HEK293 (cell line): ENCODE data around the gene ZDHHC14.
A peak's percentile ranks its signal among the peaks of the same experiment; 100 is the strongest.

Experiments
- CTCF ChIA-PET: fragments of 350-600 bp; formaldehyde crosslinking; extraction: SDS; loops from one replicate; lab custom pipeline; 2021; ENCODE audit warnings: antibody characterized with exemption; lab: Yijun Ruan, JAX
- POLR2A ChIA-PET: fragments of 300-600 bp; formaldehyde crosslinking; extraction: SDS; loops from one replicate; lab custom pipeline; 2020; ENCODE audit warnings: antibody characterized with exemption, inconsistent platforms; lab: Yijun Ruan, JAX
- H3K27ac ChIP-seq: fragments of 200-500 bp; sonication (Bioruptor generic); 2 replicates; pipeline ENCODE4 v1.5.1; 2014; ENCODE audit warnings: low read depth, low read length, control low read depth, inconsistent platforms; ENCODE audit errors: extremely low read depth
- H3K36me3 ChIP-seq, 2 experiments: fragments of 200-500 bp in 1 of 2; sonication (Bioruptor generic) in 1 of 2; 1 replicate in 1 of 2; 2 replicates in 1 of 2; pipeline ENCODE4 v1.5.1; 2014 to 2017; ENCODE audit warnings: inconsistent platforms in 2 of 2, low read length in 2 of 2; ENCODE audit not compliant: control insufficient read depth in 2 of 2, insufficient read depth in 1 of 2
- H3K4me1 ChIP-seq: fragments of 200-500 bp; sonication (Bioruptor generic); 2 replicates; pipeline ENCODE4 v1.5.1; 2014; ENCODE audit warnings: mild to moderate bottlenecking, low read length, inconsistent platforms; ENCODE audit not compliant: control insufficient read depth, insufficient read depth
- H3K4me3 ChIP-seq: 2 replicates; pipeline ENCODE4 v1.5.1; 2011; ENCODE audit warnings: low read depth, mild to moderate bottlenecking, control low read depth, low read length, moderate library complexity
- H3K9me3 ChIP-seq: fragments of 200-500 bp; sonication (Bioruptor generic); 2 replicates; pipeline ENCODE4 v1.5.1; 2014; ENCODE audit warnings: low read depth, low read length, inconsistent platforms; ENCODE audit not compliant: control insufficient read depth, insufficient read depth
- EGR2 ChIP-seq: fragments of 450-650 bp; formaldehyde crosslinking; IDR thresholded peaks from 2 replicates; pipeline ENCODE4 v1.5.1; 2016; ENCODE audit warnings: low read depth, missing biosample characterization, missing genetic modification characterization
- KLF16 ChIP-seq: fragments of 450-650 bp; formaldehyde crosslinking; IDR thresholded peaks from 2 replicates; pipeline ENCODE4 v1.5.1; 2017; ENCODE audit warnings: missing biosample characterization, missing genetic modification characterization
- KLF17 ChIP-seq: fragments of 450-650 bp; formaldehyde crosslinking; IDR thresholded peaks from 2 replicates; pipeline ENCODE4 v1.5.1; 2016; ENCODE audit warnings: missing biosample characterization, missing genetic modification characterization
- KLF7 ChIP-seq: fragments of 450-650 bp; formaldehyde crosslinking; IDR thresholded peaks from 2 replicates; pipeline ENCODE4 v1.5.1; 2016; ENCODE audit warnings: missing biosample characterization, missing genetic modification characterization, borderline replicate concordance
- TSHZ1 ChIP-seq: fragments of 450-650 bp; formaldehyde crosslinking; IDR thresholded peaks from 2 replicates; pipeline ENCODE4 v1.5.1; 2016; ENCODE audit warnings: missing biosample characterization, missing genetic modification characterization, borderline replicate concordance
- WT1 ChIP-seq: fragments of 450-650 bp; formaldehyde crosslinking; IDR thresholded peaks from 2 replicates; pipeline ENCODE4 v1.5.1; 2016; ENCODE audit warnings: missing biosample characterization, missing genetic modification characterization
- ZBTB11 ChIP-seq: fragments of 450-650 bp; formaldehyde crosslinking; conservative IDR thresholded peaks from 2 replicates; pipeline ENCODE4 v1.5.1; 2016; ENCODE audit warnings: low read depth, missing biosample characterization, missing genetic modification characterization
- ZBTB8A ChIP-seq: fragments of 450-650 bp; formaldehyde crosslinking; IDR thresholded peaks from 2 replicates; pipeline ENCODE4 v1.5.1; 2016; ENCODE audit warnings: missing biosample characterization, missing genetic modification characterization
- ZFHX2 ChIP-seq: fragments of 450-650 bp; formaldehyde crosslinking; conservative IDR thresholded peaks from 2 replicates; pipeline ENCODE4 v1.5.1; 2016; ENCODE audit warnings: missing biosample characterization, missing genetic modification characterization
- ZFP69B ChIP-seq: fragments of 450-650 bp; formaldehyde crosslinking; IDR thresholded peaks from 2 replicates; pipeline ENCODE4 v1.5.1; 2016; ENCODE audit warnings: missing biosample characterization, missing genetic modification characterization
- ZNF133 ChIP-seq: fragments of 450-650 bp; formaldehyde crosslinking; IDR thresholded peaks from 2 replicates; pipeline ENCODE4 v1.5.1; 2016; ENCODE audit warnings: missing biosample characterization, missing genetic modification characterization
- ZNF2 ChIP-seq: fragments of 450-650 bp; formaldehyde crosslinking; IDR thresholded peaks from 2 replicates; pipeline ENCODE4 v1.5.1; 2016; ENCODE audit warnings: missing biosample characterization, missing genetic modification characterization
- ZNF223 ChIP-seq: fragments of 450-650 bp; formaldehyde crosslinking; IDR thresholded peaks from 2 replicates; pipeline ENCODE4 v1.5.1; 2016; ENCODE audit warnings: missing biosample characterization, missing genetic modification characterization
- ZNF335 ChIP-seq: fragments of 450-650 bp; formaldehyde crosslinking; conservative IDR thresholded peaks from 2 replicates; pipeline ENCODE4 v1.5.1; 2016; ENCODE audit warnings: missing biosample characterization, missing genetic modification characterization
- ZNF341 ChIP-seq: fragments of 450-650 bp; formaldehyde crosslinking; IDR thresholded peaks from 2 replicates; pipeline ENCODE4; 2016; ENCODE audit warnings: low read depth, missing biosample characterization, missing genetic modification characterization
- ZNF362 ChIP-seq: fragments of 450-650 bp; formaldehyde crosslinking; IDR thresholded peaks from 2 replicates; pipeline ENCODE4 v1.5.1; 2016; ENCODE audit warnings: missing biosample characterization, missing genetic modification characterization
- ZNF449 ChIP-seq: fragments of 450-650 bp; formaldehyde crosslinking; IDR thresholded peaks from 2 replicates; pipeline ENCODE4 v1.5.1; 2017; ENCODE audit warnings: missing biosample characterization, mild to moderate bottlenecking, missing genetic modification characterization, moderate library complexity
- ZNF560 ChIP-seq: fragments of 450-650 bp; formaldehyde crosslinking; IDR thresholded peaks from 2 replicates; pipeline ENCODE4 v1.5.1; 2017; ENCODE audit warnings: missing biosample characterization, missing genetic modification characterization, borderline replicate concordance
- ZNF561 ChIP-seq: fragments of 450-650 bp; IDR thresholded peaks from 2 replicates; pipeline ENCODE4 v1.5.1; 2018; ENCODE audit warnings: missing biosample characterization, missing genetic modification characterization, borderline replicate concordance
- ZNF600 ChIP-seq: fragments of 450-650 bp; formaldehyde crosslinking; IDR thresholded peaks from 2 replicates; pipeline ENCODE4 v1.5.1; 2016; ENCODE audit warnings: missing biosample characterization, missing genetic modification characterization
- ZNF629 ChIP-seq: fragments of 450-650 bp; formaldehyde crosslinking; IDR thresholded peaks from 2 replicates; pipeline ENCODE4 v1.5.1; 2017; ENCODE audit warnings: missing biosample characterization, missing genetic modification characterization
- ZNF660 ChIP-seq: fragments of 450-650 bp; IDR thresholded peaks from 2 replicates; pipeline ENCODE4 v1.5.1; 2018; ENCODE audit warnings: missing biosample characterization, mild to moderate bottlenecking, missing genetic modification characterization
- ZNF76 ChIP-seq: fragments of 450-650 bp; formaldehyde crosslinking; IDR thresholded peaks from 2 replicates; pipeline ENCODE4; 2016; ENCODE audit warnings: low read depth, missing biosample characterization, missing genetic modification characterization, borderline replicate concordance
- ZNF792 ChIP-seq: fragments of 450-650 bp; formaldehyde crosslinking; IDR thresholded peaks from 2 replicates; pipeline ENCODE4 v1.5.1; 2016; ENCODE audit warnings: missing biosample characterization, missing genetic modification characterization

ZDHHC14 gene

GRCh38 chr6:157380779-157381561, at the start of gene ZDHHC14:
ZDHHC14 (plus strand) TSS chr6:157381190.
- Histone ChIP-seq H3K4me1 (peaks cover 7% of the 10 kb centered on the region; the same call in 1 of the 2 replicates), H3K36me3 (no peaks in the 10 kb centered on the region), H3K4me3 (peak within 1 kb of the TSS; percentile 80), H3K9me3 (no peaks in the 10 kb centered on the region), H3K27ac (peak within 1 kb of the TSS; percentile 70; the same call in 1 of the 2 replicates)
- CTCF ChIA-PET: interaction anchor here (1.1 to 1.5 kb wide), 3 partner anchors 63 to 286 kb away, joined by 3 to 7 read pairs (median 4); no protein-coding TSS in a partner anchor
- POLR2A ChIA-PET: interaction anchor here (1.2 to 2.7 kb wide), 2 partner anchors 57 to 239 kb away, joined by 3 to 32 read pairs; partner anchors contain the start of gene TMEM242
- TF ChIP-seq KLF7 (tag by site-specific recombination): peak; percentile 40; the same call in 1 of the 2 replicates
- TF ChIP-seq ZFP69B: 0 out of 2 replicates have a peak, but pooled peaks have one; percentile 29
- TF ChIP-seq ZNF449 (tag by site-specific recombination): peak; percentile 49; the same call in 1 of the 2 replicates
- TF ChIP-seq ZNF560 (tag by site-specific recombination): no peak
- no peak for TF ChIP-seq ZNF792 (tag by site-specific recombination)
- TF ChIP-seq ZNF76 (tag by site-specific recombination): 0 out of 2 replicates have a peak, but pooled peaks have one; percentile 10
- TF ChIP-seq KLF16 (tag by site-specific recombination): peak; percentile 26; the same call in 1 of the 2 replicates
- TF ChIP-seq ZNF341 (tag by site-specific recombination): no peak
- TF ChIP-seq ZNF335 (tag by site-specific recombination): peak; percentile 59
- peak; percentile 99 for TF ChIP-seq ZBTB8A (tag by site-specific recombination)
- peak; percentile 56 for TF ChIP-seq EGR2 (tag by site-specific recombination)
- TF ChIP-seq ZNF362 (tag by site-specific recombination): no peak
- 0 out of 2 replicates have a peak, but pooled peaks have one; percentile 17 for TF ChIP-seq WT1 (tag by site-specific recombination)
- TF ChIP-seq ZFHX2 (tag by site-specific recombination): peak; percentile 88
- peak; percentile 68 for TF ChIP-seq ZNF223 (tag by site-specific recombination)
- peak; percentile 51; the same call in 1 of the 2 replicates for TF ChIP-seq ZNF2 (tag by site-specific recombination)
- peak; percentile 68; the same call in 1 of the 2 replicates for TF ChIP-seq ZNF600 (tag by site-specific recombination)
- TF ChIP-seq ZNF660 (tag by site-specific recombination): peak; percentile 70
- peak; percentile 51; the same call in 1 of the 2 replicates for TF ChIP-seq ZNF561
- no peak; the same call in 1 of the 2 replicates for TF ChIP-seq ZNF629 (tag by site-specific recombination)
- TF ChIP-seq KLF17: peak; percentile 62
- TF ChIP-seq TSHZ1 (tag by site-specific recombination): no peak
- no peak for TF ChIP-seq ZNF133 (tag by site-specific recombination)
- TF ChIP-seq ZBTB11 (tag by site-specific recombination): peak; percentile 43
